ENCODE results near the gene GLP2R. TPM values are rescaled to one million over a fixed set of nuclear protein-coding genes. Genes with fewer than 3 reads are reported as not detected.
A peak's percentile ranks its signal among the peaks of the same experiment; 100 is the strongest.
"Not testable (repeated sequence)": the region's sequence is repeated elsewhere in the genome, so short reads cannot be mapped to it uniquely, and the experiment has no call there.

The GLP2R gene
- total RNA-seq, 1 experiment from 2014 or later: 106 TPM

- DNase-seq (ENCODE audit: extremely low read depth, low read depth): no peak
These were observed 92.1 kb downstream of the GLP2R start for GRCh38 chr17:9917801-9918200.

GRCh38 chr17:9918352-9918751 is 92.6 kb downstream of the GLP2R start:
- no peak for DNase-seq (ENCODE audit: extremely low read depth, low read depth)

DNA sequence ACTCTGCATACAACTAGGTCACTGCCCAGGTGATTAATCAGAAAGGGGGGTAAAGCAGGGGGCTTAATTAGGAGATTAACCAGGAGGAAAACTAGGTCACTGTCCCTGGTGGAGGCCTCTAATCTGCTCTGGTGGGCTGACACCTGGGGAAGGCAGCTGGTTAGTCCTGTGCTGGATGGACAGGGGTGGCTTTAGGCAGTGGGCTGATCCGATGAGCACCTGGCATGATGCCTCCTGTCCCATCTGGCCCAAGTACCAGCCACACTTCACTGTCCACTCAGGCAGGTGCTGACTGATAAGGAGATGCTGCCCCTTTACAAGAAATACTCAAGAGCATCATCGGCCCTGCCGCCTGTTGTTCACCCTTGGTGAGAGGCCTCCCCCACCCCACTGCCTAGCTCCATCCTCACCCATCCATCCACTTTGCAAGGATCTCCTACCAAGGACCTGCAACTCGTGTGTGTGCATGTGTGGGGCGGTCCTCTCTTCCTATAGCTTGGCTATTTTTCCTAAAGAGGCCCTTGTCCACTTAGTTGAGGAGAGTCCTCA is 93.2 kb downstream of the GLP2R start:
- DNase-seq (ENCODE audit: extremely low read depth, low read depth): no peak

DNA sequence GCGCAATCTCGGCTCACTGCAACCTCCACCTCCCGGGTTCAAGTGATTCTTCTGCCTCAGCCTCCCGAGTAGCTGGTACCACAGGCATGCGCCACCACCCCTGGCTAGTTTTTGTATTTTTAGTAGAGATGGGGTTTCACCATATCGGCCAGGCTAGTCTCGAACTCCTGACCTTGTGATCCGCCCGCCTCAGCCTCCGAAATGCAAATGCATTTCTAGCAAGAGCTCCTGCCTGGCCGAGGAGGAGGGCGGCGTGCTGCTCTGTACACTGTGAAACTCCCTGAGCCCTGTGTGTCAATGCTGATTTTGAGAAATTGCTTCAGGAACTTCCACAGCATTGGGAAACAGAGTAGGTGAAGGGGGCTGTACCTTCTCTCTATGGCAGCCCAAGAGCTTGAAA is 95.5 kb downstream of the GLP2R start:
- not testable (repeated sequence) for DNase-seq (ENCODE audit: extremely low read depth, low read depth)

DNA sequence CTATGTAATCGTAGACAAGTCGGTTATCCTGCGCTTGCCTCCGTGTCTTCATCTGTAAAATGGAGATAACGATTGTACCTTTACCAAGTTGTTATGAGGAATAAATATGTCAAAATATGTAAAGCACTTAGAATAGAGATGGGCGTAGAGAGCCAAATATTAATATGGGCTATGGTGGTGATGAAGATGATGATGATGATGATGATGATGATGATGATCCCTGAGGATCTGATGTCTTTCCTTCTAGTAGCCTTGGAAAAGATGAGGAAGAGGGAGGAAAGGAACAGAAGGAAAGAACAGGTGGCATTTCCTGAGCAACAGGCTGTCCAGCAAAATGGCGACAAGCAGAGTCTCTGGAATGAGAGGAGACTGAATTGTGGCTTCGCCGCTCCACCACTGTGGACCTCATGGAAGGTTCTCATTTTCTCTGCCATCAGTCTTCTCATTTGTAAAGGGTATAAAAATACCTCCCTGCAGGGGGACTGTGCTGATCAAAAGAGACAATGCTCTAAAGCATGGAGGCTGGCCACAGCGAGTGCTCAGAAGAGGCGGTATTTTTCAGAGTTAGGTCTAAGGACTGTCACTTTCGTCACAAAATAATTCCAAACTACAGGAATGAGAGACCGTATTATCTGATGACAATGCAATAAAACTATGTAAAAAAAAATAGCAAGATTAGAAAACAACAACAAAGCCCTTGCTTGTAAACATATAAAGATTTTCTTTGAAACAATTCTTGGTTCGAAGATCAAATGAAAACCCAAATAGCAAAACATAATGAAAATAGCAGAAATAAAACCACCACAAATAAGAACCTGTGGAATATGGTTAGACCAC is 96.5 kb downstream of the GLP2R start:
- no peak for DNase-seq (ENCODE audit: extremely low read depth, low read depth)

DNA sequence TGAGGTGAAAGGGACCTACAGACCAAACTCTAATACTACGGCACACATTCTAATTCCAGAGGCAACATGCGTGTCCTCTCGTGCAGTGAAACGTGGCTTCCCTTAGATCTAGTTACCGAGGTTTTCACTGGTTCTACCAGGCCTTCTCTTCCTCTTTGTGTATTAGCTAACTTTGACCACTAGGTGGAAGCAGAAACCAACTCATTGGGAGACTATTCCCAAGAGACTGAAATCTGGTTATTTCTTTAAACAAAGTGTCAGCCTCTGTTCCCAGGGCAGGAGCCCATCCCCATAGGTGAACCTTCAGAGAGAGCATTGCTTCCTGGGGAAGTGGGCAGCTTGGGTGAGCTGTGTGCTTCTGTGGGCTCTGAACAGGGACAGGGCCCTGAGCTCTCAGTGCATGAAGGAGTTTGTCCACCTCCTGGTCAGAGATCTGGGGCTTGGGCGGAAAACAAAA is 99.0 kb downstream of the GLP2R start:
- DNase-seq (ENCODE audit: extremely low read depth, low read depth): peak; percentile 95

GRCh38 chr17:9925457-9925856 is 99.7 kb downstream of the GLP2R start:
- no peak for DNase-seq (ENCODE audit: extremely low read depth, low read depth)

- DNase-seq (ENCODE audit: extremely low read depth, low read depth): no peak
These were observed 100.6 kb downstream of the GLP2R start for GRCh38 chr17:9926150-9926804.

DNA sequence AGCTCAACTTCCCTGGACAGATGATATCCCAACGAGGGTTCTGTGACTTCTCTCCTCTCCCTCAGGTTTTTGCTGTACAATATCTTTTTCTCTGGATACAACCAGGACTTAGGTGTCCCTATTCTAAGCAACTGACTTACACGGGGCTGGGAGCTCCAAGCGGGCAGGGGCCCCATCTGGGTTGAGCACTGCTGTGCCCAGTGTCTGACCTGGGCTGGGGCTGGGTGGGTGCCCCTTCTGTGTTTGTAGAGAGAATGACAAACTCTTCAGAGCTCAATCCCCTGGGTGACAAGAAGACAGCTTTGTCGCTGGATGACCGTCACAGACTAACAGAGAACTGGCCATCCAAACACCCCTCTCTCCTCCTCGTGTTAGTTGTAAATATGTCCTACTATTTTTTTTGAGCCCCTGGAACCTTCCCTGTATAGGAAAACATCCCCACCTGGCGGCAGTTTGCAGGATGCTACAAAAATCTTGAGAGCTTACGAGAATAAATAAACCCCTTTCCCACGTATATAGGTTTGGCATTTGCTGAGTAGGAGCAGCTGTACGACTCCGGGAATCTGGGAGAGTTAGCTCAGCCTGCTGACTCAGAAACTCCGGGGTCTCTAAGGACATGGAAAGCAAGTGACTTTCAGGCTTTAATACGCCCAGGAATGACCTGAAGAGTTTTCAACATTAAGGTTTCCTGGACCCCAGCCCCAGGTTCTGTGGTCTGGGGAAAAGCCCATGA is 103.0 kb downstream of the GLP2R start:
- DNase-seq (ENCODE audit: extremely low read depth, low read depth): peak; percentile 86

GRCh38 chr17:9929871-9930270 is 104.1 kb downstream of the GLP2R start:
- no peak for DNase-seq (ENCODE audit: extremely low read depth, low read depth)

DNA sequence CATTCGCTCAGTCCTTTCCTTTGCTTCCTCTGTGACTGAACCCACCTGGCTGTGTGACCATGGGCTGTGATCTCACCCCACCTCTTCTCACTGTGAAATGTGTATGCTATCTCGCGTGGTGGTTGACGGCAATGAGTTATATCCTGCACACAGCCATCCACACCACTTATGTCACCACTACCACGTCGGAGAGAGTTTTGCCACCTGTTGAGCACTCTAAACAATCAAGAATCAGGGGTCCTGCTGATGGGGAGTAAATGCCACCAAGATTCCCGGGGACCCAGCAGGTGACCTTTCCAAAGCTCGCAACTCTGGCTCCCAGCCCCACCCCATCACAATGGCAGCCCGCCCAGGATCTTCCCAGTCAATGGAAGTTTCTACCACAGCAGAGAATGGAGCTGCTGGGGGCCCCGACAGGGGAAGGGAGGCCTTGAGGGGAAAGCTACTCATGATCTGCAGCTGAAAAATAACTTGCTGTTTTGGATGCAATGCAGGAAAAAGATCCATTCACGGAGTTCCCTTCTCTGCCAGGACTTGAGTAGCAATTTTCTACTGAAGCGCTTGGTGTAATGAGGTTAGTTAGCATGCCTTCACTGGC is 105.5 kb downstream of the GLP2R start:
- no peak for DNase-seq (ENCODE audit: extremely low read depth, low read depth)

DNA sequence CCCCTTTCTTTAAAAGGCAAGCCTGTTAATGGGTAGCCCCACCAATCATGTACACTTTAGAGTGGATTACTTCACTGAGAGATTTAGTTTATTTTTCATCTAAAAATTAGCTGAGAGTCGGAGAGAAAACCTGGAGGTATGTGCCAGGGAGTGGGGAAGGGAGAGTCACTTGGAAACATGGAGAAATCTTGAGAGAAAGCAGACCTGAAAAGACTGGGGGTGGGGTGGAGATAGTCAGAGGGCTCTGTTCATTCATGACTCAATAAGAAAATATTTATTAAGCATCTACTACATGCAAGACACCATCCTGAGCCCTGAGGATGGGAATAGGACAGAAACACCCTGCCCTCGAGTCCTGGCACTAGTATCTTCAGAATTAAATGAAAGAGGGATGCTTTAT is 106.8 kb downstream of the GLP2R start:
- DNase-seq (ENCODE audit: extremely low read depth, low read depth): peak; percentile 19

DNA sequence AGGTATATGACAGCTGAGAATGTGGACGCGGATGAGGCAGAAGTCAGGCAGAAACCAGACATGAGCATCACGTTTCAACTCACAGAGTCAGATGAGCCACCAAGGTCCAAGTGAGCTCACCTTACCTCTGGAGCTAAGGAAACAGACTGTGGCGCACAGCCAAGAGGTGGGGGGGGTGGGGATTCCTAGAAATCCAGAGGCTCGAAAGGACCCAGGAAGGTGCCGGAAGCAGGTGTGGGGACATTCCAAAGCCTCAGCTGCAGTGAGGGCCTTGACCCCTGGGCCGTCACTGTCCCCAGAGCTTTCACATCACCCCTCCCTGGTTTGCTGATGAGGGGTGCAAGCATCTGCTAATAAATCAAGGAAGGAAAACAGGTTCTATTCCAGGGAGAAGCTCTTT is 108.6 kb downstream of the GLP2R start:
- no peak for DNase-seq (ENCODE audit: extremely low read depth, low read depth)

DNA sequence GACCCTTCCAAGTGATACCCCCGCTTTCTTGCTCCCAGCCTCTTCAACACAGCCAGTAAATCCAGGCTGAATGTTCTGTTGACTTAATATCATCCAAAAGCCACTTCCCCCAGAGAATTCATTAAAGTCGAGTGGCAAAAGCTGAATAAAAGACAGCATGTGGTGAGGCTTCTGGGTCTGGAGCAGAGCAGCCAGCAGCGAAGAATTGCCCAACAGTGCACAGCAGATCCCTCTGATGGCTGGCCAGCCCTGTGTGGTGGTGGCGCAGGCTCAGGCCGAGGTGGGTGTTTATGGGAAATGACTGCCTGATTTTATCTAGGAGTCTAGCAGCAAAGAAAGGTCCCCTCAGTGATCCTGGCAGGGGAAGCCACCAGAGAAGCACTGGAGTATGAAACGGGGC is 109.7 kb downstream of the GLP2R start:
- DNase-seq (ENCODE audit: extremely low read depth, low read depth): no peak

- DNase-seq (ENCODE audit: extremely low read depth, low read depth): no peak
These were observed 110.4 kb downstream of the GLP2R start for GRCh38 chr17:9936095-9936494.

- DNase-seq (ENCODE audit: extremely low read depth, low read depth): no peak
These were observed 111.6 kb downstream of the GLP2R start for GRCh38 chr17:9937241-9937761.

GRCh38 chr17:9937901-9938300 is 112.2 kb downstream of the GLP2R start:
- no peak for DNase-seq (ENCODE audit: extremely low read depth, low read depth)

DNA sequence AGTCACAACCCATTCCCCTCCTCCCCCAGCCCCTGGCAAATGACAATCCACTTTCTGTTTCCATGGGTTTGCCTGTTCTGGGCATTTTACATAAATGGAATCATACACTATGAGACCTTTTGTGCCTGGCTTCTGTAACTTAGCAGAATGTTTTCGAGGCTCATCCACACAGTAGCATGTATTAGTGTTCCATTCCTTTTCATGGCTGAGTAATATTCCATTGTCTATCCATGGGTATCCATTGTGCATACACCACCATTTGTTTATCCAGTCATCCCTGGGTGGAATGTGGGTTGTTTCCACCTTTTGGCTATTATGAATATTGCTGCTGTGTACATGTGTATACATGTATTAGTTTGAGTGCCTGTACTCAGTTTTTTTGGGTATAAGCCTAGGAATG is 113.0 kb downstream of the GLP2R start:
- no peak for DNase-seq (ENCODE audit: extremely low read depth, low read depth)

GRCh38 chr17:9940841-9941240 is 115.1 kb downstream of the GLP2R start:
- DNase-seq (ENCODE audit: extremely low read depth, low read depth): no peak

DNA sequence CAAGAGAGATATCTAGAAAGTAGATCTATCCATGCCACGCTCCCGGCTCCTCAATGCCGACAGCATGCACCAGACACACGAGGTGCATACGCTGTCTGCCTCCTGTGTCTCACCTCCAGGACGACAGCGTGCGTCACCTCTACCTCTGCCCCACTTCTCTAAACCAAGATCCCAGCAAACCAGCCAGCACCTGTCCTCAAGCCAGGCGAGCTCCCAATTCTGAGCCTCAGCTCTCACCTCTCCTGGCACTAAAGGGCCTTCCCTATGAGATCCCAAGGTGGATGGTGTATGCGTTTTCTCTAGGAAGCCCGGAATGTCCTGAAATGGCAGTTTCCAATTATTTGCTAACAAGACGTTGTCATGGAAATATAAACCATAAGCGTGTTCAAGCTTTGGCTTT is 115.6 kb downstream of the GLP2R start:
- DNase-seq (ENCODE audit: extremely low read depth, low read depth): no peak
